Stimulated activated CD4-positive, alpha-beta T cell treated with anti-CD3 and anti-CD28 coated beads, Interleukin-2, amount 100 ng/mL, for 48 hours (primary cell): ENCODE results near the gene ARHGAP25.
A peak's percentile ranks its signal among the peaks of the same experiment; 100 is the strongest.

Experiments used
- DNase-seq, 2 donors: peaks; one replicate each; pipeline ENCODE4 v3.0.0-alpha.2; 2020

Gene ARHGAP25

DNA sequence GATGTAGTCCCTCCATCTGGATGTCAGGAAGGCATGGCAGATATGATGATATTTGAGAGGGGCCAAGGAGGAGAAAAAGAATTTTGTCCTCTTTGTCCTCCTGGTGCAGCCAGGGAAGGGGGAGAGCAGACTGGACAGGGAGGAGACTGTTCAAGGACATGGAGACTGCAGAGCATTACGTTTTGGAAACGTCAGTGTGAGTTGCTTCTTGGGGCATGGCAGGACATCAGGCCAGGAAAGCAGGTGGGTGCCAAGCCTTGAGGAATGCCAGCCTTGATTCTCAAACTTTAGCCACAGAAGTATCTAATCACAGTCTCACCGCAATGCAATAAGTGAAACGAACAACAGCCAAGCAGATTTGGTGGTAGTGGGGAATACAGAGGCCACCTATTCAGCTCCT is 70.4 kb downstream of the ARHGAP25 start:
- DNase-seq, result no peak

DNA sequence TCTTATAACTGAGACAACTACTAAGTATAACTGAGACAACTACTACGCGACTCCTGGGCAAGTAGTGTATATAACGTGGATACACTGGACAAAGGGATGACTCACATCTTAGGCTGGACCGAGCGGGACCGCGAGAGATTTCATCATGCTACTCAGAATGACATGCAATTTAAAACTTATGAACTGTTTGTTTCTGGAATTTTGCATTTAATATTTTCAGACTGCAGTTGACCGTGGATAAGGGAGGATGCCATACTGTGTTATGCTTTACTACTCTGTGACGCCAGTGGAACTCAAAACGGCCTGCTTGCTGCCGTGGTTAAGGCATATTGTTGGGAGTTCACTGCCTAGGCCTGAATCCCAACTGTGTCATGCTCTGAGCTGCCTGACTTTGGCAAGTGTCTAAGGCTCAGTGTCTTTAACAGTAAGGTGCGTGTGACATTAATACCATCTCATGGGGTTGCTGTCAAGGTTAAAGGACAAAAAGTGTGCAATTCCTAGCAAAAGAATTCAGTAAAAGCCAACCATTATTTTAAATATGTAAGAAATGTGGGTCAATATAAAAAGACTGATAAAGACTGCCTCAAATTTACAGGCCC is 72.0 kb downstream of the ARHGAP25 start:
- DNase-seq, result no peak

DNA sequence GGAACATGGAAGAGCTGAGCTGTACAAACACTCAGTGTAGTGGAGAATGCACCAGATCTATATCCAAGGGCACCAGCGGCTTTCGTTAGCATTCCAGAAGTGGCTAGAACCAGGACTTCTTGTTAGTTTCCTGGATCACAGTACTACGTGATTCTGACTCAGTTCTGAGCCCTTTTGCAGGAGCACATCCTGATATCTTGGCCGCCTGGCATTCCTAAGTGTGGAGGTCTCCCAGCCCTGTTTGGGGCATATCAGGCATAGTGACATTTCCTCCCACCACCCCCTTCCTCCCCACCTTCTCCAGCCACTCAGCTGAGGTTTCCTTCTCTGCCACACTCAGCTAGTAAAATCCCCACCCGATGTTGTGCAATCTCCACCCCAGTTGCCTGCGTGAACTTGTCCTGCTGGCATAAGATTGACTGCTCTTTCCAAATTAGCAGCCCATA is 73.2 kb downstream of the ARHGAP25 start:
- DNase-seq, result no peak

DNA sequence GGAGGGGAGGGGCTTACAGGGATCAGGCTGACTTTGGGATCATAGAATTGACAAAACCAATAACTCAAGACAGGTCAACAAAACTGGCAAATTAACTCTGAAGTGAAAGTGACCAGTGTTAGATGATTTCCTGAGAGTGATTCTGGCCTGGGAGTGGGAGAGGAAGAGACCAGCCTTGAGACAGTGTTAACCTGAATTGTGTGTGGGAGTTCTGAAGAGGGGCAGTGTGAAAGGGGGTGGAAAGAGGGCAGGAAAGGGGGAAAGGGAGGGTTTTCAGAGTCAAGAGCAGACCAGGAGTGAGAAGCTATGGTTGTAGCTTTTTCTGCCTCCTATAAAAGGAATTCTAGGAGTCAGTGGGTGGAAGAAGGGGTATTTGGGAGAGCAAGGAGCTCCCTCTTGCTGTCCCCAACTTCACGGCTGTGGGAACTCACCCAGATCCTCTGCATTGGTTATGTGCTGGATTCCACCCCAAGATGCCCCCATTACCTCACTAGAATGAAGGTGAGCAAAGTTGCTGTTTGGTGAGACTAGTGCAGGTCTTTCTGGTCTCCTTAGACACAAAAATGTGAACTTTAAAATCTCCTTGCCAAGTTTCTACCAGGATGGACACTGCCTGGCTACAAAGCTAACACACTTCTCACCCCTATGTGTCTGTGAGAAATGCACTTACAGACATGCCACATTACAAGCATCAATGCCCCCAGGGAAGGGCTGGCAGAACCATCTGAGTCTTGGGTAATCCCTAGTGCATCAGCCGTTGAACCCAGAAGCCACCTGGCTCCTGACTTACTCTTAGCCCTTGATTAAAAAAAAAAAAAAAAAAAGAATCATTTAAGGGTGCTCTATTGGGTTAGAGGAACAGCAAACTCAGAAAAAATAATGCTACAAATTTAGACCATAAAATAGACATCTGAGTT is 75.0 kb downstream of the ARHGAP25 start:
- DNase-seq, result no peak

DNA sequence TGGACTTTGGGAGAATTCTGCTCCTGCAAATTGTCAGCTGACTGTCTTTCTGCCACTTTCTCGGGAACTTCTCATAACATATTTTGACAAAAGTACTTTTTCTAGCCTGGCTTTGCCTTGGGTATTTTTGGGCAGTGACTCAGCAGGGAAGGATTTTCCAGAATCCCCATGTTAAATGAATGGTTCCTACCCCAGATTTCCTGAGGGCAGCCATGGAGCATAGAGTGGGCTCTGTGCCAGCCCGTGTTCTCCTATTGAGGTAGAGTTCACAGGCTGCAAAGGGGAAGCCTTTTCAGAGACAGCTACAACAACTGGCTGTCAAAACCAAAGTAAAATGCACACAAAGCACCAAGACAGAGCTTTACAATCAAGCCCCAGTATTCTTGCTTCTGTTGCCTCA is 76.8 kb downstream of the ARHGAP25 start:
- DNase-seq, result no peak

DNA sequence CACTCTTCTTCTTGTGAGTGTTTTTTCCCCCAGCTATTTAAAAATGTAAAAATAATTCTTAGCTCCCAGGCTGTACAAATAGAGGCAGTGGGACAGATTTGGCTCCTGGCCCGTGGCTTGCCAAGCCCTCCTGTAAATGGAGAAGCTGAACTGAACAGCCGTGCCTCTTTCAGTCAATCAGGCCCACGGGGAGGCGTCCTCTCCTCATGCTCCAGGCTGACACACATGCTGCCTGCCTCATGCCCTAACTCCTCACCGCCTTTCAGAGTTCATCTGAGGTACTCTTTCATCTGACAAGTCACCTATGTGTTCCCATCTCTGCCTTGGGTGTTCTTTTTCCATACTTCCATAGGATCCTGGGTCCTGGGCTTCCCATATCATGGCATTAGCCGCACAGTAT is 77.6 kb downstream of the ARHGAP25 start:
- no peak for DNase-seq

DNA sequence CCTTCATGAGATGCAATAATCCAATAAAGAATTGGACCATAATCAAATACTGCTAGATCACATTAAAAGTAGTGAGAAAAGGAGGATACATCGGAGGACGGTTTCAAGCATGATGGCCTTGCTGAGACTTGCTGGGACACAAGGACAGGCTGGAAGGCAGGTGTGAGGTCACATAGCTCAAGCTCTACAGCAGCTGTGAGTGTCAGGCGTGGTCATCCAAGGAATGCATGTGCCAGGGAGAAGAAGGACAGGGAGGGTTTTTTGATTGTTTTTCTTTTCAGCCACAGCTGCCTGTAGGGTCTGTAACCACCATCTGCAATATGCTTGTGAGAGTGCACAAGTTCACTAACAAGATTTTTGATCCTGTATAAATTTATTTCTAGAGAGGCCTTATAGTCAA is 79.0 kb downstream of the ARHGAP25 start:
- DNase-seq, result no peak

DNA sequence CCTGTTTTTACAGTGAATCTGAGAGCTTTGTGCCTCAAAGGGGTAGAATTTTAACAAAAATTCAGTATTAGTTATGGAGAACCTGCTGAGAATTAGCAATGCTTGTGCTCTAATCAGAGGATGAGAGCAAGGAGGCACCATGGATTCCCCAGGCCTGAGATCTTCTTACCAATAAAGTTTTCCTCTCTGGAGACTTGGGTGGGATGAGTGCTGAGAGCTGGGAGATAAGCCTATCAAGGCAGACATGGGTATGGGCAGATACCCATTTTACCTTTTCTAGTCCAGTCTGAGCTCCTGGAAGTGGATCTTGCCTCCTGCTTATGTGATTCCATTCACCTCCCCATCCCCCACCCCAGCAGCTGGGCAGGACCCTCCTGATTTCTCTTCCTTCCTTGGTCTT is 82.7 kb downstream of the ARHGAP25 start:
- no peak for DNase-seq

DNA sequence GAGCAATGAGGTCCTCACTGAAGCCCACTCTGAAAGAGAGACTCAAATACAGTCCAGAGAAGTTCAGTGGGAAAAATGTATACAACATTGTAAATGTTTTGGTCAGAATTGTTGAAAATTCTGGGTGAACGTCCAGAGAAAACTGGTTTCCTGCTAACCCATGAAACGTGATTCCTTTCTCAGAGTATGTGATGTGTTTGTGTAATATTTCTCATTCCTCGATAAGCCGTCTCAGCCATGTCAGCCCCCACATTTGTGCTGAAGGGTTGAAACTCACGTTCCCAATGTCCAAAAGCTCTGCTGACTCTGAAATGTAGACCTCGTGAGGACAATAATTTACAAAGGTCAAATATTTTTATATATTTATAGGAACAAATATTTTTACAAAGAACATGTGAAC is 84.9 kb downstream of the ARHGAP25 start:
- DNase-seq, result no peak

DNA sequence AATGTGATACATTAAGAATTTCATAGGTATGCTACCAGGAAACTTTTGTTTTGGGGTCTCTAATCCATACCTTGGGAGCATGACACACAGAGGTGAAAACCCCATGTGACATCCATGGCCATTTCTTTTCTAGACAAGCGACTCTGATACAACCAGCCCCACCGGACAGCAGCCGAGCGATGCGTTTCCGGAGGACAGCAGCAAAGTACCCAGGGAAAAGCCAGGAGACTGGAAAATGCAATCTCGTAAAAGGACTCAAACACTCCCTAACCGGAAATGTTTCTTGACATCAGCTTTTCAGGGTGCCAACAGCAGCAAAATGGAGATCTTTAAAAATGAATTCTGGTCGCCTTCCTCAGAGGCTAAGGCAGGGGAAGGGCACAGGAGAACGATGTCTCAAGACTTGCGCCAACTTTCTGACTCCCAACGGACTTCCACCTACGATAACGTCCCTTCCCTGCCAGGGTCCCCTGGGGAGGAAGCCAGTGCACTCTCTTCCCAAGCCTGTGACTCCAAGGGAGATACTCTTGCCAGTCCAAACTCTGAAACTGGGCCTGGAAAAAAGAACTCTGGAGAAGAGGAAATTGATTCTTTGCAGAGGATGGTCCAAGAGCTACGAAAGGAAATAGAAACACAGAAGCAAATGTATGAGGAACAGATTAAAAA is 87.7 kb downstream of the ARHGAP25 start:
- DNase-seq, result no peak

DNA sequence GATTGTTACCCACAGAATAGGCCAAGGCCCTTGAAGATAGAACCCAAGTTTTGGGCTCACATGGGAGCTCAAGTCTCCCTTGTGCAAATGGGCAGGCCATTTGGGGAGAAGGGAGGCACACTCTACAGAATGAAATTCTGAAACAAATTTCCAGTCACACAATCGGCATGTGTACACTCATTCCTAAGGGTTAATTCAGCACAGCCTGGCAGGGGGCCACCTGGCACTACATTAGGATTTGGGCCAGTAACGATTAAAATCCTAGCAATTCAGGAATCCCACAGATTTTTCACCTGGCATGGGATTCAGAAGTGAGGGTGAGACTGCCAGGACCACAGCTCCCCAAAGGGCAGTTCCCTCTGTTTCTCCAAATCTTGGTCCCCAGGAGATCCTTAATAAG is 90.2 kb downstream of the ARHGAP25 start:
- no peak for DNase-seq

DNA sequence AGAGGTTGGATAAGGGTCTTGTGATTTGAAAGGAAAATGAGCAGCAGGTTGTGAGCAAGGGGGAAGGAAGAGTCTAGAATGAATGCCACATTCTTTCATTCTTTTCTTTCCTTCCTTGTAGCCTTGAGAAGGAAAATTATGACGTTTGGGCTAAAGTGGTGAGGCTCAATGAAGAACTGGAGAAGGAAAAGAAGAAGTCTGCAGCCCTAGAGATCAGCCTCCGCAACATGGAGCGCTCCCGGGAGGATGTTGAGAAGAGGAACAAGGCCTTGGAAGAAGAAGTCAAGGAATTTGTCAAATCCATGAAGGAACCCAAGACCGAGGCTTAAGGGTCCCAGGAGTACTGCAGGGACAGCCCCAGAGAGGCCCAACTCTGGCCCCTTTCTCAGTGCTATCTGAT is 91.3 kb downstream of the ARHGAP25 start:
- no peak for DNase-seq

DNA sequence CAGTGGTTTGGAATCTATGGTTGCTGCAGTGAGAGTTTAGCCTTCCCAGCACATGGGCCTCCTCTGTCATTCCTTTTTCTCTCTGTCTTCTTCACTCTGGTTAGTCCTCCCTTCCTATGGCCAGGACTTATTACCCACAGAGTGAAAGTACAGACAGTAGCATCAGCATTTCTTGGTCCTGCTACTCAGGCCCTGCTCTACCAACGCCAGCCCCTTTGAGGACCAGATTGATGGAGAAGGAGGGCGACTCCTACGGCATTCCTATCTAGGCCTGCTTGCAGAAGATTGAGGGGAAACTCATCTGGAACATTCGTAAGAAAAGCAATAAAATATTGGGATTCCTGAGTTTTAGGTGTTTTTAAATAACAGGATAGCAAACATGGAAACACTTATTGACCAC is 93.1 kb downstream of the ARHGAP25 start:
- no peak for DNase-seq

DNA sequence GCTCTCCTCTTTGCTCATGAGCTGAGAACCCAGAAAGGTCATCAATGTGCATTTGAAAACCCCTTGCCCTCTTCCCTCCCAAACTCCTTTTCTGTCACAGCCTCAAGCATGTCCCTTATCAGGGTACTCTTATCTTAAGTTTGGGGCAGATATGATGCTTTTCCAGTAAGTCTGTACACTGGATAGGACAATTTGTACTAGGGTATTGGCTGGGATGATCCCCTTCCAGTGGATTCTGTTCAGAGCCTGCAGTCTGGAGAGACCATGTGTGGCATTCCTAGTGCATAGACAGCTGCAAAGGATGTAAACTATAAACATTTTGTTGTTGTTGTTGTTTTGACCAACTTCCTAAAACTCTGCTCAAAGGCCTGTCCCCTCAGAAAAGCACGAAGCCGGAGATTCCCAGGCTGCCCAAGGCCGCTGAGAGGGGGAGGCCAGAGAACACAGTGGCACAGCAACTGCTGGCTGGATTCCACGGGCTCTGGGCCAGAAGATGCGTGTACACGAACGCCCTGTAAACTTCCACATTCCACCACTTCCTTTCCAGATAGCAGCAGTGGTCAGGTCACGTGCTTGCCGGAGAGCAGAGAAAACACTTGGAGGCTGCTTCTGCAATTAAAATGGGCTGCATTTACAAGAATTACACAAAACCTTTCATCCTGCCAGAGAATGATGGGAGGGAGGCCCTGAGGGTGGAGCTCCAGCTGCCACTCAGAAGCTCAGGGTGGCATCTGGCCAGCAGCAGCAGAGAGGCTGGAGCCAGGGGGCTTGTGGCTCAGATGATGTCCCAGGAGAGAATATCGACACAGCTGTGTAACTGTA is 94.5 kb downstream of the ARHGAP25 start:
- DNase-seq, result peak; percentile 36 to 38

DNA sequence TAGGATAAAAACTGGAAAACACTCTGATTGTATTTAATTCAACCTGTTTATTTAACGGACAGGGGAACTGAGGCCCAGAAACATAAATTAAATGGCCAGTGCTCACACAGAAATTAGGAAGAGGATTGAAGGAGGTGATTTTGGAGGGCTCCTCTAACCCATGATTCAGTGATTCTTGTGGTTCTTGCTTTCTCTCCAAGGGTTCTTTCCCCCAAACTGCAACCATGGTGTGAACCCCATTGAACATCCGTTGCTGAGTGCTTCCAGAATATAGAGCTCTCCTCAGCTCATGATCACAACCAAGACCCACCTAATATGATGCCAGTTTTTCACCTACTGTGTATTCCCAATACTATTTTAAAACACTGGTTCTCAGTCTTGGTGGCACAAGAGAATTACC is 95.1 kb downstream of the ARHGAP25 start:
- no peak for DNase-seq

DNA sequence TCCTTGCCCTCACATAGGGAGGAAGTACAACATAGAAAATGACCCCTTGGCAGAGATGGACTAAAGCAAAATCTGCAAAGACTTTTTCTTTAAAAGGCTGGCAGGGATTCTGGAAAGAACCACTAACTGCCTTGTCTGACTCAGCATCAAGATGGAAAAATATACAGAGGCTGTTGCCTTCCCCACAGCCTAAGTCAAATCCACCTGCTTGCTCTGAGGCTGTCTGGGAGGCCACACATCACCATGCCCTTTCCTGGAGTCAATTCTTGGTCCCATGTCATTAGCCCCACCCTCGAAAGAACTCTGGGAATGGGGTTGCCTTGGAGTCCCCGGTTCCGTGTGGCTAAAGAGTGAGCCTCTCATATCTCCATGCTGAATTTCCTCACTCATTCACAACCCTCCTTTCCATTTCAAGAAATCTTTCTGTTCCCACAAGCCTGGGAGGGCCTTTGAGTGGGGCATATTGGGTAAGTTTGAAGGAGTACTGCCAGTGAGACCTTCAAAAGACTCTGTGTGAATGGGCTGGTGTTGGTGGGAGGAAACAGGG is 97.1 kb downstream of the ARHGAP25 start:
- DNase-seq, result no peak

DNA sequence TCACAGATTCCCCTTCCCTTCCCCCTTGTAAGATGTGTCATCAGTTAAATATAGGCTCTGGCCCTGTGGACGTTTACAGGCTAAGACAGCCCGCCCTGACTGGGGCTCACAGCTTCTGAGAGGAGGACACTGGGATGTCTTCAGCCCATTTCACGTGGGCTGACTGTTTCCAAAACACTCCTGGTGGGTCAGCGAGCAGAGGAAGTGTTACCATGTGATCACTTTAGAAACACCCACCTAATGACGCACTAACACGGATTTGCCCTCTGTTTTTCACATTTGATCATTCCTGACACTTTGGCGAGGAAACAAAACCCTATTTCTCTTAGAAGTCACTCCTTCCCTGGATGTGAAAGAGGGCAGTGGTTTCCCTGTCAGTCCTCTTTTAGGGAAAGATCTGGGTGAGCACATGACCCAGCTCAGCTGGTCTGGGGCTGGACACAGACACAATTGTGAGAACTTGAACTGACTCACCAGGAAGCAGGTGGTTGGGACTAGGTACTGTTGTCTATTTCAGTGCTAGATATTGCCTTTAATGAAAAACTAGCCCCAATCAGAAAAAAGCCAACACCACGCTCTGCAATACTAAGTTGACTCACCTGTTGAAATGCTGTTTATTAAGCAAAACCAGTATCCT is 97.7 kb downstream of the ARHGAP25 start:
- peak; percentile 20 to 35 for DNase-seq

DNA sequence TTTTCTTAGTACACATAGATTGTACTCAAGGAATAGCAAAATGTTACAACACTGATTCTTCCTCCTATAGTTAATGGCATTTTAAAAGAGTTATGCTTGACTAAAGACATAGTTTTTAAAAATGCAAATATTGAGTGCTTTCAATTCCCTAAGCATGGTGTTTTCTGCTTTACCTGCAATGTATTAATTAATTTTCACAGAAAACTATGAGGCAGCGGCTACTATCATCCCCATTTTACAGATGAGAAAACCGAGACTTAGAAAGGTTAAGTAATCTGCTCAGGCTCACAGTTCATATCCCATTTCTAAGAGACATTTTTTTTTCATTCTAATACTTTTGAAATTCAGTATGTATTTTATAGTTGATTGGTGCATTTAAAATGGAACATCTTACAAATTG is 98.6 kb downstream of the ARHGAP25 start:
- no peak for DNase-seq

DNA sequence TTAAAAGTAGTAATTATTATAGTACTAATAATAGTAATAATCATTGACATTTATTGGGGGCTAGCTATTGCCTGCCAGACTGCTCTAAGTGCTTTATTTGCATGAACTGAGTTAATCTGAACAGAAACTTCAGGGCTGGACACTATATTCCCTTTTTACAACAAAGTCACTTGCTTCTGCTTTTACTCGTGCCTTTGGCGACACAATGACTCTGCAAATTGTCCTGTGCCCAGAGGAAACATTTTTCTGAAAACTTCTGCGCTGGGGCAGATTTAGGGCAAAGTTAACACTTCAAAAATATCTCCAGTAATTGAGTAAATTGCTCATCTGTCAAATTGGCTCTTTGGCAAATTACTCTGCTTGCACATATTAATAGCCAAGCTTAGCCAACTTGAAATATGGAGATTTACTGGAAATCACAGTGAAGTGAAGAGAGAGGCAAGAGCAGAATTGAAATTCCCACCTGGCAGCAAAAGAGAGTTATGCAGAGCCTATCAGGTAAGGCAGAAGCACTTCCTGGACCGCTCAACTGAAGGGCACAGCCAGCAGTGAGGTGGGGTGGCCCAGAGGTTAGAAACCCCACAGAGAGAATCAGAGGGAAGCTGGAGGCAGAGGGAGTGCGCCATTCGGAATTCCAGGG is 100.2 kb downstream of the ARHGAP25 start:
- no peak for DNase-seq

DNA sequence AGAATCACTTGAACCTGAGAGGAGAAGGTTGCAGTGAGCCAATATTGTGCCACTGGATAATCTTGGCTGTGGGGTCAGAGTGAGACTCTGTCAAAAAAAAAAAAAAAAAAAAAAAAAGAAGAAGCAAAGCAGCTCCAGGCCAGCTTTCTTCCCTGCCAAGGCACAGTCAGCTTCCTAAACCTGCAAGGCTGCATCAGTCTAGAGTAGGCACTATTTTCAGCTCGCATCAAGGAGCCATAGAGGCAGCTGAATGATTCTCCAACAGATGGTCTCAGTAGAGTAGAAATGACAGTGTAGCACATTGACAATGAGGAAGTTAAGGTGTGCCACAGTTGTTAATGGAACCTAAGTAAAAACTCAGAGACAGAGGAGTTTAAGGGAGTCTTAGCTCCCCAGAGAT is 101.0 kb downstream of the ARHGAP25 start:
- no peak for DNase-seq

DNA sequence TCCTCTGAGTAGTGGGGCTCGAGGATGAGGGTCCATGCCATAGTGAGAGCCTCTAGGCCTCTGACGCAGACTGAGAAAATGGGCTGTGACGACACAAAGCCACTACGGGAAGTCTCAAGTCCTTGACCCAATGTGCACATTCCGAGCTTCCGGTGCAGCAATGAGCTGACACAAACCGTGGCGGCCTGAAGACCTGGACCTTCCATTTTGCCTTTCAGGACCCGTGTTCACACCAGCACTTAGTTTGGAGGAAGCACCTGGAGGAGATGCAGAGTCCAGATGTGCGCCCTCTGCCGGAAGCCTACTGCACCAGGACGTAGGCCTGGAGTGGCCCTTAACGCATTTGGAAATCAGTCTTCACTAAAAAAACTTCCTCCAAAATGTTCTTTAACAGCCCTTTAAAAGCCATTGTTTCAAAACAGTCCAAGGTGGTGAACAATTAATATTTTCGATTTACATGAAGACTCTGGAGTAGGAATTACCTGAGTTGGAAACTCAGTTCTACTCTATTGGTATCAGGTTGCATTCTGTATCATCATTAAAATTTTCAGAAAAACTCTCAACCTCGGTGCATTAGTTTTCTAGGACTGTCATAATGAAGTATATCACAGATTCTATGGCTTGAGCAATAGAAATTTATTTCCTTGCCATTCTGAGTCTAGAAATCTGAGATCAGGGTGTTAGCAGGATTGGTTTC is 102.7 kb downstream of the ARHGAP25 start:
- DNase-seq, result peak; percentile 64 to 65
